HepG2 (cell line): ENCODE data around the gene APOA1. TPM values are rescaled to one million over a fixed set of nuclear protein-coding genes. Genes with fewer than 3 reads are reported as not detected.

Source experiments
- CENPT ChIP-seq: sonication (generic); formaldehyde crosslinking; IDR thresholded peaks from 2 replicates; pipeline ENCODE4 v1.8.0; 2022; ENCODE audit warnings: low read depth, mild to moderate bottlenecking, moderate library complexity, missing genetic modification reagents
- FOXC1 ChIP-seq: sonication (generic); formaldehyde crosslinking; IDR thresholded peaks from 2 replicates; pipeline ENCODE4 v1.8.0; 2022; ENCODE audit warnings: mild to moderate bottlenecking, missing genetic modification reagents, borderline replicate concordance
- HNRNPL ChIP-seq: fragments of 200-400 bp; formaldehyde crosslinking; IDR thresholded peaks from 2 replicates; pipeline ENCODE4 v1.6.1; 2017; ENCODE audit warnings: mild to moderate bottlenecking, low read depth, low read length
- HOXA7 ChIP-seq: sonication (generic); formaldehyde crosslinking; IDR thresholded peaks from 2 replicates; pipeline ENCODE4 v1.8.1; 2022; ENCODE audit warnings: mild to moderate bottlenecking, missing genetic modification reagents, moderate library complexity
- KDM5A ChIP-seq: fragments of 200-600 bp; sonication (generic); IDR thresholded peaks from 2 replicates; pipeline ENCODE4 v1.7.0; 2018; ENCODE audit warnings: antibody characterized with exemption, mild to moderate bottlenecking, low read length, borderline replicate concordance
- MAF1 ChIP-seq: sonication (generic); formaldehyde crosslinking; IDR thresholded peaks from 2 replicates; pipeline ENCODE4 v1.5.0; 2020; ENCODE audit warnings: missing genetic modification reagents, borderline replicate concordance
- NFIC ChIP-seq: IDR thresholded peaks from 2 replicates; pipeline ENCODE4 v1.6.1; 2012; ENCODE audit warnings: mild to moderate bottlenecking, low read length, inconsistent platforms
- SP5 ChIP-seq: IDR thresholded peaks from 2 replicates; pipeline ENCODE4 v1.6.1; 2016; ENCODE audit warnings: low read depth, borderline replicate concordance
- STAT5B ChIP-seq: sonication (generic); formaldehyde crosslinking; IDR thresholded peaks from 2 replicates; pipeline ENCODE4 v1.4.0; 2020; ENCODE audit warnings: missing genetic modification reagents
- TBP ChIP-seq: sonication (generic); formaldehyde crosslinking; IDR thresholded peaks from 2 replicates; pipeline ENCODE4 v1.5.0; 2020; ENCODE audit warnings: missing genetic modification reagents
- TOE1 ChIP-seq: sonication (generic); formaldehyde crosslinking; IDR thresholded peaks from 2 replicates; pipeline ENCODE4 v1.4.0; 2020; ENCODE audit warnings: mild to moderate bottlenecking, missing genetic modification reagents
- ZBTB7A ChIP-seq: sonication (generic); formaldehyde crosslinking; IDR thresholded peaks from 2 replicates; pipeline ENCODE4 v1.8.0; 2022; ENCODE audit warnings: mild to moderate bottlenecking, missing genetic modification reagents
- ZNF317 ChIP-seq: sonication (generic); formaldehyde crosslinking; IDR thresholded peaks from 2 replicates; pipeline ENCODE4 v1.5.0; 2020; ENCODE audit warnings: mild to moderate bottlenecking, missing genetic modification reagents
- ZNF607 ChIP-seq: sonication (generic); formaldehyde crosslinking; IDR thresholded peaks from 2 replicates; pipeline ENCODE4 v1.5.1; 2020; ENCODE audit warnings: missing genetic modification reagents, mild to moderate bottlenecking, borderline replicate concordance
- ZNF616 ChIP-seq: sonication (generic); formaldehyde crosslinking; IDR thresholded peaks from 2 replicates; pipeline ENCODE4 v1.5.0; 2020; ENCODE audit warnings: low read depth, mild to moderate bottlenecking, missing genetic modification reagents
- ZNF720 ChIP-seq: sonication (generic); formaldehyde crosslinking; IDR thresholded peaks from 2 replicates; pipeline ENCODE4 v1.4.0; 2020; ENCODE audit warnings: missing genetic modification reagents
- polyA plus RNA-seq, 8 experiments: library from polyadenylated mRNA; depleted of rRNA in 3 of 8; stranded (reverse) in 7 of 8; unstranded in 1 of 8; fragments of >200 nt; fragmentation: Illumina TruSeq in 4 of 8; extraction: Trizol in 4 of 8; gene quantifications; 2 replicates each; pipeline versions ENCODE4 v1.2.1 to v1.2.3, GENCODE V29; 2011 to 2016; ENCODE audit warnings: low read depth in 4 of 8, missing spikeins in 1 of 8, mixed read lengths in 1 of 8; ENCODE audit not compliant: insufficient read depth in 1 of 8
- total RNA-seq, 5 experiments: library from RNA; depleted of rRNA; stranded (reverse); fragments of >200 nt; fragmentation: Illumina TruSeq; extraction: Trizol; gene quantifications; 2 replicates each; pipeline ENCODE4 v1.2.3, GENCODE V29; 2016; ENCODE audit warnings: low read depth in 1 of 5
- TF ChIP-seq, protein P1 (sequence below): sonication (generic); formaldehyde crosslinking; IDR thresholded peaks from 2 replicates; pipeline ENCODE4 v1.8.0; 2022; ENCODE audit warnings: missing genetic modification reagents, low read depth, mild to moderate bottlenecking, borderline replicate concordance
- TF ChIP-seq, protein P2 (sequence below): sonication (generic); formaldehyde crosslinking; IDR thresholded peaks from 2 replicates; pipeline ENCODE4 v1.4.0; 2020; ENCODE audit warnings: mild to moderate bottlenecking, missing genetic modification reagents
- TF ChIP-seq, protein P3 (sequence below): sonication (generic); formaldehyde crosslinking; IDR thresholded peaks from 2 replicates; pipeline ENCODE4 v1.4.0; 2020; ENCODE audit warnings: missing genetic modification reagents
- TF ChIP-seq, protein P4 (sequence below): sonication (generic); formaldehyde crosslinking; IDR thresholded peaks from 2 replicates; pipeline ENCODE4 v1.8.0; 2022; ENCODE audit warnings: missing genetic modification reagents, mild to moderate bottlenecking, inconsistent platforms, borderline replicate concordance
- TF ChIP-seq, protein P5 (sequence below): sonication (generic); formaldehyde crosslinking; IDR thresholded peaks from 2 replicates; pipeline ENCODE4 v1.4.0; 2020; ENCODE audit warnings: missing genetic modification reagents

APOA1 gene
- total and polyA plus RNA-seq, 2 of the 13 experiments (the other 11 are each of a cell fraction or from before 2014, with no cell fraction given) = 1,973 to 5,485 TPM

DNA sequence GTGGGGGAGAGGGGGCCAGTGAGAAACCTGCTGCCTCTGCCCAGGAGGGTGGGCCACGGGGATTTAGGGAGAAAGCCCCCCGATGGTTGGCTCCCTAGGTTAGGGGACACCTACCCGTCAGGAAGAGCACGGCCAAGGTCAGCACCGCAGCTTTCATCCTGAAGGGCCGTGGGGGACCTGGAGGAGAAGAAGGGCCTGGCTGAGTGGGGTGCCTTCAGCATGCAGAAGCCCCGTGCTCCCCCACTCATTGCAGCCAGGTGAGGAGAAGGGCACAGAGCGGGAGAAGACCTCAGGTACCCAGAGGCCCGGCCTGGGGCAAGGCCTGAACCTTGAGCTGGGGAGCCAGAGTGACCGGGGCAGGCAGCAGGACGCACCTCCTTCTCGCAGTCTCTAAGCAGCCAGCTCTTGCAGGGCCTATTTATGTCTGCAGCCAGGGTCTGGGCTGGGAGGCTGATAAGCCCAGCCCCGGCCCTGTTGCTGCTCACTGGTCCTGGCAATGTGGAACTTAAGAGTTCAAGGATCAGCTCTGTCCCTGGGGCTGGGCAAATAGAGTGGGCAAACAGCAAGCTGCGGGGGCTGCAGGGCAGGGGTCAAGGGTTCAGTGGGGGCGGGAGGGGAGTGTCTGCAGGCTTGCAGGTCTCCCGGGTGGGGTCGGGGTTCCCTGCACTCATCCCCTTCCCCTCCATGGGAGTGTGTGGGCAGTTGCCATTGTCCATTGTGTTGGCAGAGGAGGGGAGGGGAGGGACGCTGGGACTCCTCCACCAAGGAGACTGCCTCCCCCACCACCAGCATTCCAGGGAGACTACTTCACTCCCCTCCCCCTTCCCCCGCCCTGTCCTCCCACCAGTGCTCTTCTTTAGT, at the start of gene APOA1 (continued):
- TF ChIP-seq, protein P1, sequence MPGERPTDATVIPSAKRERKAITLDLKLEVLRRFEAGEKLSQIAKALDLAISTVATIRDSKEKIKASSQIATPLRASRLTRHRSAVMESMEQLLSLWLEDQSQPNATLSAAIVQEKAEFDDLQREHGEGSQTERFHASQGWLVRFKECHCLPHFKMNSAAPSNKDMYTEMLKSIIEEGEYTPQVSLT = no peak
- TF ChIP-seq, protein P2, sequence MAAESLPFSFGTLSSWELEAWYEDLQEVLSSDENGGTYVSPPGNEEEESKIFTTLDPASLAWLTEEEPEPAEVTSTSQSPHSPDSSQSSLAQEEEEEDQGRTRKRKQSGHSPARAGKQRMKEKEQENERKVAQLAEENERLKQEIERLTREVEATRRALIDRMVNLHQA (CRISPR knock-in tag) = no peak
- TF ChIP-seq, protein P3, sequence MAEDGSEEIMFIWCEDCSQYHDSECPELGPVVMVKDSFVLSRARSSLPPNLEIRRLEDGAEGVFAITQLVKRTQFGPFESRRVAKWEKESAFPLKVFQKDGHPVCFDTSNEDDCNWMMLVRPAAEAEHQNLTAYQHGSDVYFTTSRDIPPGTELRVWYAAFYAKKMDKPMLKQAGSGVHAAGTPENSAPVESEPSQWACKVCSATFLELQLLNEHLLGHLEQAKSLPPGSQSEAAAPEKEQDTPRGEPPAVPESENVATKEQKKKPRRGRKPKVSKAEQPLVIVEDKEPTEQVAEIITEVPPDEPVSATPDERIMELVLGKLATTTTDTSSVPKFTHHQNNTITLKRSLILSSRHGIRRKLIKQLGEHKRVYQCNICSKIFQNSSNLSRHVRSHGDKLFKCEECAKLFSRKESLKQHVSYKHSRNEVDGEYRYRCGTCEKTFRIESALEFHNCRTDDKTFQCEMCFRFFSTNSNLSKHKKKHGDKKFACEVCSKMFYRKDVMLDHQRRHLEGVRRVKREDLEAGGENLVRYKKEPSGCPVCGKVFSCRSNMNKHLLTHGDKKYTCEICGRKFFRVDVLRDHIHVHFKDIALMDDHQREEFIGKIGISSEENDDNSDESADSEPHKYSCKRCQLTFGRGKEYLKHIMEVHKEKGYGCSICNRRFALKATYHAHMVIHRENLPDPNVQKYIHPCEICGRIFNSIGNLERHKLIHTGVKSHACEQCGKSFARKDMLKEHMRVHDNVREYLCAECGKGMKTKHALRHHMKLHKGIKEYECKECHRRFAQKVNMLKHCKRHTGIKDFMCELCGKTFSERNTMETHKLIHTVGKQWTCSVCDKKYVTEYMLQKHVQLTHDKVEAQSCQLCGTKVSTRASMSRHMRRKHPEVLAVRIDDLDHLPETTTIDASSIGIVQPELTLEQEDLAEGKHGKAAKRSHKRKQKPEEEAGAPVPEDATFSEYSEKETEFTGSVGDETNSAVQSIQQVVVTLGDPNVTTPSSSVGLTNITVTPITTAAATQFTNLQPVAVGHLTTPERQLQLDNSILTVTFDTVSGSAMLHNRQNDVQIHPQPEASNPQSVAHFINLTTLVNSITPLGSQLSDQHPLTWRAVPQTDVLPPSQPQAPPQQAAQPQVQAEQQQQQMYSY (CRISPR knock-in tag) = 0 out of 2 replicates have a peak, but pooled peaks have one; percentile 29
- no peak for TF ChIP-seq ZNF607 (CRISPR knock-in tag)
- TF ChIP-seq ZNF616 = no peak
- TF ChIP-seq HOXA7 (CRISPR knock-in tag) = 0 out of 2 replicates have a peak, but pooled peaks have one; percentile 50
- TF ChIP-seq, protein P4, sequence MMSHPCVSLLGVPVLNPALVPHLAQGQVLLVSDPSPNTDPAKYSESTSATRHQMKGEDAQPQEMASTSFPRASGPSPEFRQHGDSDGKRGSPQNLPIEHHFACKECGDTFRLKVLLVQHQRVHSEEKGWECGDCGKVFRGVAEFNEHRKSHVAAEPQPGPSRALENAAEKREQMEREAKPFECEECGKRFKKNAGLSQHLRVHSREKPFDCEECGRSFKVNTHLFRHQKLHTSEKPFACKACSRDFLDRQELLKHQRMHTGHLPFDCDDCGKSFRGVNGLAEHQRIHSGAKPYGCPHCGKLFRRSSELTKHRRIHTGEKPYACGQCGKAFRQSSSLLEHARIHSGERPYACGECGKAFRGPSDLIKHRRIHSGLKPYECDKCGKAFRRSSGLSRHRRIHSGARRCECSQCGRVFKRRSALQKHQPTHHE (CRISPR knock-in tag) = peak; percentile 90
- peak; percentile 94 for TF ChIP-seq ZBTB7A (CRISPR knock-in tag)
- peak; percentile 85 for TF ChIP-seq SP5 (CRISPR knock-in tag)
- TF ChIP-seq TOE1 = 0 out of 2 replicates have a peak, but pooled peaks have one; percentile 51
- TF ChIP-seq FOXC1 (CRISPR knock-in tag) = peak; percentile 85; the same call in 1 of the 2 replicates
- 0 out of 2 replicates have a peak, but pooled peaks have one; percentile 62 for TF ChIP-seq STAT5B (CRISPR knock-in tag)
- no peak for TF ChIP-seq KDM5A
- TF ChIP-seq, protein P5, sequence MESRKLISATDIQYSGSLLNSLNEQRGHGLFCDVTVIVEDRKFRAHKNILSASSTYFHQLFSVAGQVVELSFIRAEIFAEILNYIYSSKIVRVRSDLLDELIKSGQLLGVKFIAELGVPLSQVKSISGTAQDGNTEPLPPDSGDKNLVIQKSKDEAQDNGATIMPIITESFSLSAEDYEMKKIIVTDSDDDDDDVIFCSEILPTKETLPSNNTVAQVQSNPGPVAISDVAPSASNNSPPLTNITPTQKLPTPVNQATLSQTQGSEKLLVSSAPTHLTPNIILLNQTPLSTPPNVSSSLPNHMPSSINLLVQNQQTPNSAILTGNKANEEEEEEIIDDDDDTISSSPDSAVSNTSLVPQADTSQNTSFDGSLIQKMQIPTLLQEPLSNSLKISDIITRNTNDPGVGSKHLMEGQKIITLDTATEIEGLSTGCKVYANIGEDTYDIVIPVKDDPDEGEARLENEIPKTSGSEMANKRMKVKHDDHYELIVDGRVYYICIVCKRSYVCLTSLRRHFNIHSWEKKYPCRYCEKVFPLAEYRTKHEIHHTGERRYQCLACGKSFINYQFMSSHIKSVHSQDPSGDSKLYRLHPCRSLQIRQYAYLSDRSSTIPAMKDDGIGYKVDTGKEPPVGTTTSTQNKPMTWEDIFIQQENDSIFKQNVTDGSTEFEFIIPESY = peak; percentile 30; the same call in 1 of the 2 replicates
- no peak for TF ChIP-seq ZNF720 (CRISPR knock-in tag)
- peak; percentile 95 for TF ChIP-seq HNRNPL
- TF ChIP-seq CENPT = no peak
- peak; percentile 86 for TF ChIP-seq ZNF317 (CRISPR knock-in tag)
- TF ChIP-seq TBP (CRISPR knock-in tag) = no peak
- TF ChIP-seq MAF1 (CRISPR knock-in tag) = no peak
- no peak for TF ChIP-seq NFIC
